Measurements from ENCODE around the gene SREBF1.

Gene SREBF1

GRCh38 chr17:17826342-17826713 is 10.5 kb downstream of the SREBF1 start:
- in situ Hi-C loops (cut with MboI; ENCODE audit: low sequenced_read_pairs) = no loop called here

GRCh38 chr17:17824783-17825614 is 11.8 kb downstream of the SREBF1 start:
- in situ Hi-C loops (cut with MboI; ENCODE audit: low sequenced_read_pairs) = no loop called here

DNA sequence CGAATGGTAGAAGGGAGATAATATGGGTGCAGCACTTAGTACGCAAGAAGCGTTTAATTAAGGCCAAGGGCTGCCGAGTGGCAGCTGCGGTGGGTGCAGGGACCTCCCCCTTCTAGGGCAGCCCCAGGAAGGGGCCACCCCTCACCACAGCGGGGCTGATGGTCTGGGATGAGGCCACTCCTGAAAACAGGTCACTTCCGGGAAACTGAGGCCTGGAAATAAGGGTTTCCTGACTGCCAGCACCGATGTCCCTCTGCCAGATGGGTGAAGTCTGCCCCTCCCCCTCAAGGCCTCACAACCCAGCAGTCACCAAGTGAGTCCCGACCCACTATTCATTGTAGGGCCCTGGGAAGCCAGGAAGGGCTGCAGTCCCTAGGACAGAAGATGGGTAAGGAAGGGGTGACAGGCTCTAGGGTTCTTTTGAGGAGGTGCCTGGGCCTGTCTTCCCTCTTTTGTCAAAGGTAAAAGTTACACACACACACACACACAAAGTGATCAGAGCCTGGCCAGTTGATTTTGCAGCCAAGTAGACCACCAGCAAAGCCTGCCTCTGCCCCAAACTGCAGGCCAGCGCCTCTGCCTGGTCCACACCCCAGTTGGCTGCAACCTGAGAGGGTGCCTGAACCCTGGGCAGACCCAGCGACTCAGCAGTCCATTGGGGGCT is 12.5 kb downstream of the SREBF1 start:
- in situ Hi-C loops (cut with MboI; ENCODE audit: low sequenced_read_pairs) = no loop called here

GRCh38 chr17:17823433-17824118 is 13.2 kb downstream of the SREBF1 start:
- in situ Hi-C loops (cut with MboI; ENCODE audit: low sequenced_read_pairs) = no loop called here

- in situ Hi-C loops (cut with MboI; ENCODE audit: low sequenced_read_pairs) = no loop called here
Measured at GRCh38 chr17:17822616-17823015, 14.2 kb downstream of the SREBF1 start.

GRCh38 chr17:17822189-17822588 is 14.6 kb downstream of the SREBF1 start:
- in situ Hi-C loops (cut with MboI; ENCODE audit: low sequenced_read_pairs) = no loop called here

DNA sequence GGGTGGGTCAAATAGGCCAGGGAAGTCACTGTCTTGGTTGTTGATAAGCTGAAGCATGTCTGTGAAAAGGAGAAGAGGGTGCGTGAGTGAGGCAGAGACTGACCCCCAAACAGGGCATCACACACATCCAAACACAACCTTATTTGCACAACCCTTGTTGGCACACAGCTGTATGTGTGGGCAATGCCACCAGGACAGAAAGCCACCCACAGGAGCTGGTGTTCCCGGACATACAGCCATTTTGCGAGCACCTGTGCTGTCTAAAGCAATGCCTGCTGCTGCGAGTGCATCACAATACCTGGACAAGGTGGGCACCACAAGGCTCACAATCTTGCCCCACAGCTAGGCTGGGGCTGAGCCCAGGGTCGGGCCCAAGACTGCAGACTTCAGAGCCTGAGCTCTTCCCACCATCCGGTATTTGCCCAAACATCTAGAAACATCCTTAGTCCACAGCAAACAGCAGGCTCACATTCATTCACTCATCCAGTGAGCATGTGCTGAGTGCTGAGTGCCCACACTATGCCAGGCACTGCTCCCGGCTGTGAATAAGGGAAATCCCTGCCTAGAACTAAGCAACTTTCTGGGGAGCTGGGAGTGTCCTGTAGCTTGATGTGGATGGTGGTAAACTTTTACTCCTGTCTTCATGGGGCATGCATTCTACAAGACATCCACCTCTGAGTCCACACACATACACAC is 16.2 kb downstream of the SREBF1 start:
- in situ Hi-C loops (cut with MboI; ENCODE audit: low sequenced_read_pairs) = no loop called here

GRCh38 chr17:17820046-17820445 is 16.7 kb downstream of the SREBF1 start:
- in situ Hi-C loops (cut with MboI; ENCODE audit: low sequenced_read_pairs) = no loop called here

DNA sequence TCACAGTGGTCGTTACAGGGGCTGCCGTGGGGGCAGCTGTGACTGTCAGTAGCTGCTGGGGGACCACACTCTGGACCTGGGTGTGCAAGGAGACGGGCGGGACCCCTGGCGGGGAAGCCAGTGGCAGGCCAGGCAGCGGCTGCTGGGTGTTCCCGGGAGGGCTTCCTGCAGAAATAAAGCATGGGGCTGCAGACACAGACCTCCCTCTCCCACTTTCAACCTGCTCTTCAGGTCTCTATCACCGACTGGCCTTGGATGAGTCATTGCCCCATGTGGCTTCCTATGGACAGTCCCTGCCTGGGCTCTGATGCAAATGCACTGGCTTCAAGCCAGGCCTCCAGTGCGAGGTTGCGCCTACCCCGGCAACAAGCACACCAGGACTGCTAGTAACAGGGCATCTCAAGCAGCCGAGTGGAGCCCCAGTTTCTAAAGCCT is 17.2 kb downstream of the SREBF1 start:
- in situ Hi-C loops (cut with MboI; ENCODE audit: low sequenced_read_pairs) = no loop called here

- in situ Hi-C loops (cut with MboI; ENCODE audit: low sequenced_read_pairs) = no loop called here
Measured at GRCh38 chr17:17819111-17819510, 17.7 kb downstream of the SREBF1 start.

DNA sequence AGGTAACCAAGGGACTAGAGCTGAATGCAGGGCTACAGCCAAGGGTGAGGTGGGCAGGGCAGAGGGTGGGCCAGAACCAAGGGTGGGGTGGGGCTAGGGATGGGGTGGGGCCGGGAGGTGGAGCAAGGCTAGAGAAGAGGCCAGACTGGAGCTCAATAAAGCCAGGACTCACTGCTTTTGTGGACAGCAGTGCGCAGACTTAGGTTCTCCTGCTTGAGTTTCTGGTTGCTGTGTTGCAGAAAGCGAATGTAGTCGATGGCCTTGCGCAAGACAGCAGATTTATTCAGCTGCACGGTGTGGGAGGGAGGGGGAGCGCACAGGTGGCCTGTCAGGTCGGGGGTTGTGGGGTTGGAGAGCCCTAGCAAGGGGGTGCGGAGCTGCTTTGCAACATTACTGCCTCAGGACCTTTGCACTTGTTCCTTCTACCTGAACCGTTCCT is 18.7 kb downstream of the SREBF1 start:
- in situ Hi-C loops (cut with MboI; ENCODE audit: low sequenced_read_pairs) = no loop called here

- in situ Hi-C loops (cut with MboI; ENCODE audit: low sequenced_read_pairs) = no loop called here
Measured at GRCh38 chr17:17817552-17817947, 19.2 kb downstream of the SREBF1 start.

DNA sequence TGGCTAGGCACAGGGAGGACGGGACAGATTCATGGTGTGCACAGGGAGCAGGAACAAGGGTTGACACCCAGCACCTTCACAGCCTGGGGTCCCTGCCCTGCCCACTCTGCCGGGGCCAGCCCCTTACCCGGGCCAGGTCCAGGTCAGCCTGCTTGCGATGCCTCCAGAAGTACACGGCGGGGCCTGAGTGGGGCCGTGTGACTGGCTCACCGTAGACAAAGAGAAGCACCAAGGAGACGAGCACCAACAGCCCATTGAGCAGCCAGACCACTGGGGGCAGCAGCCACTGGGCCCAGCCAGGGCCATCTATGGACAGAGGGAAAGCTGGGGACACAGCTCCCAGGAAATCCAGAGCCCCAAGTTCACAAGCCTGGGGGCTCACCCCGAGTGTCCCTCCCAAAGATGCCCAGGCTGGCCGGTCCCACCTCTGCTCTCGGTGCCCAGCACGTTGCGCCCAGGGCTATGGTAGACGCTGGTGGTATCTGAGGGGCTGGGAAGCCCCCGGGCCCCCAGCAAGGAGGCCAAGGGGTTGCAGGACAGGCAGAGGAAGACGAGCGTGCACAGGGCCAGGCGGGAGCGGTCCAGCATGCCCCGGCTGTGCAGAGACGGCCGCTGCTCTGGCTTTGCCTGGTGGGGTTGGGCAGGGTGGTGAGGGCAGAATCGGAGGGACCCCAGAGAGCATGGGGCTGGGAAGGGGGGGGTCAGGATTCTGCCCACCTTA is 19.8 kb downstream of the SREBF1 start:
- in situ Hi-C loops (cut with MboI; ENCODE audit: low sequenced_read_pairs) = no loop called here

DNA sequence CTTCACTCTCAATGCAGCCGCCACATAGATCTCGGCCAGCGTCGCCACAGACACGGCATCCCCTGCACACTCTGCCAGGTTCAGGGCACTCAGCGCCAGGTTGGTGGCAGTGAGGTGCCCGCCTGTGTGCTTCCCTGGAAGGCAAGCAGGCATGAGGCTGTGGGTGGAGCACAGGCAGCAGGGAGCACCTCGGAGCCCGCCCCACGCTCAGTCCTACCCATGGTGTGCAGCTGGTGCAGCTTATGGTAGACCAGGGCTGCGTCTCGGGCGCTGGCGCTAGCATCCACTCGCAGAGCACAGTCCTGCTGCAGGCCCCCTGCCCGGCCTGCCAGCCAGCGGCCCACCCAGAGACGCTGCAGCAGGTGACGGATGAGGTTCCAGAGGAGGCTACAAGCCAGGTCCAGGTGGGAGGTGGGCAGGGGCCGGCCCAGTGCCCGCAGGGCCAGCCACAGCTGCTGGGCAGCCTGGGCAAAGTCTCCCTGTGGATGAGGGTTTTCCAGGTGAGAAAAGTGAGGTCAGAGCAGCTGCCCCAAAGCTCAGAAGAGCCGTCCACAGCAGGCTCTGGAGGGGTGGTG is 20.5 kb downstream of the SREBF1 start:
- in situ Hi-C loops (cut with MboI; ENCODE audit: low sequenced_read_pairs) = no loop called here

GRCh38 chr17:17815436-17816200 is 21.2 kb downstream of the SREBF1 start:
- in situ Hi-C loops (cut with MboI; ENCODE audit: low sequenced_read_pairs) = no loop called here

- in situ Hi-C loops (cut with MboI; ENCODE audit: low sequenced_read_pairs) = no loop called here
Measured at GRCh38 chr17:17815062-17815406, 21.8 kb downstream of the SREBF1 start.

DNA sequence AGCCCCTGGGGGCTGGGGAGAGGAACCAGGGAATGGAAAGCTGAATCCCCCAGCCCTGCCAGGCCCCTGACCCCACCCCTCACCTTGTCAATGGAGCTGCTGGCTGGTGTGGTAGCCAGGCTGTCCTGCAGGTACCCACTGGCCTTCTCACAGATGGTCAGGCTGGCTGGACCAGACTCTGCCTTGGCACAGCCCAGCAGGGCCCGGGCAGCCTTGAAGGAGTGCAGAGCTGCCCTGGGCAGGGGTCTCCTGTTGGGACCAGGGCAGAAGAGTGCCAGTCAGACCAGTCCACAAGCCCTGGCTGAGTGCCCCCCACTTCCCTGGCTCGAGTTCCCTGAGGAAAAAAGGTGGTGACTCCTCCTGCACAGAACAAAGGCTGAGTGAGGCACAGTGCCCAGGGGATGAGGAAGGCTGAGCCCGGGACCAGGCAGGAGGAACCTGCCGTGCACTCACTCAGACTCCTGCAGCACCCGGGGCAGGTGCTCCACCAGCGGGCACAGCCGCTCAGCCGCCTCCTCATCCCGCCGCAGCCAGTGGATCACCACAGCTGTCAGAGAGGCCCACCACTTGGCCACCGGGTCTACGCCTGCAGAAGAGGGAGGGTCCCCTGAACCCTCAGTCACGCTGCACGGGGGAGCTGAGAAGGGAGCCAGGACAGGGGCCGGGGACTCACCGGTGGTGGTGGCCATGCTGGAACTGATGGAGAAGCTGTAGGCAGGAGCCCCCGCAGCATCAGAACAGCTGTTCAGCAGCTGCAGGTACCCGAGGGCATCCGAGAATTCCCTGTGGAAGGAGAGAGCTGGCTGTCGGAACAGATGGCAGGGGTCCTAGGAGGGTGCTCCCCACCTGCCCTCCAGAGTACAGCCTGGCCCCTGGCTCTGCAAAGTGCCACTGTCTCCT is 22.4 kb downstream of the SREBF1 start:
- in situ Hi-C loops (cut with MboI; ENCODE audit: low sequenced_read_pairs) = no loop called here

- in situ Hi-C loops (cut with MboI; ENCODE audit: low sequenced_read_pairs) = no loop called here
Measured at GRCh38 chr17:17813725-17814095, 23.1 kb downstream of the SREBF1 start.
